ENCODE measurements around the gene CREB5.

DNA sequence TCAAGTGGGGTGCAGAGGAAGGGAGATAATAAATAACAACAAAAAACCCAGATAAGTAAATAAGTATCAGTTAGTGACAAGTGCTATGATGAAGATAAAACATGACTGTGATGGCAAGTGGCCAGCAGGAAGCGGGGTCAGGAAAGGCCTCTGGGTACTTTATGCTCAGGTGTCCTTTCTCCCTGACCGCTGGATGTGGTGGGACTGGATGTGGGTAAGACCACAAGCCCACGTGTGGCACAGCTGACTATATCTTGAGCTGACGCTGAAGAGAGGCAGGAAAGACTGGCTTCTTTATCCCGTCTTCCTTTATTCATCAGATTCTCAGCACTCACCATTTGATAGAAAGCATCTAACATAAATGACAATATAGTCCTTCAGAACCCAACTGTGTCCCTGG, 87.8 kb downstream of the CREB5 start:
- TF ChIP-seq POLR2A (IDR thresholded peaks at IDR 0.05) (no peak), POLR2AphosphoS5 (IDR thresholded peaks at IDR 0.05) (no peak)
- TF ChIP-seq, protein P1, sequence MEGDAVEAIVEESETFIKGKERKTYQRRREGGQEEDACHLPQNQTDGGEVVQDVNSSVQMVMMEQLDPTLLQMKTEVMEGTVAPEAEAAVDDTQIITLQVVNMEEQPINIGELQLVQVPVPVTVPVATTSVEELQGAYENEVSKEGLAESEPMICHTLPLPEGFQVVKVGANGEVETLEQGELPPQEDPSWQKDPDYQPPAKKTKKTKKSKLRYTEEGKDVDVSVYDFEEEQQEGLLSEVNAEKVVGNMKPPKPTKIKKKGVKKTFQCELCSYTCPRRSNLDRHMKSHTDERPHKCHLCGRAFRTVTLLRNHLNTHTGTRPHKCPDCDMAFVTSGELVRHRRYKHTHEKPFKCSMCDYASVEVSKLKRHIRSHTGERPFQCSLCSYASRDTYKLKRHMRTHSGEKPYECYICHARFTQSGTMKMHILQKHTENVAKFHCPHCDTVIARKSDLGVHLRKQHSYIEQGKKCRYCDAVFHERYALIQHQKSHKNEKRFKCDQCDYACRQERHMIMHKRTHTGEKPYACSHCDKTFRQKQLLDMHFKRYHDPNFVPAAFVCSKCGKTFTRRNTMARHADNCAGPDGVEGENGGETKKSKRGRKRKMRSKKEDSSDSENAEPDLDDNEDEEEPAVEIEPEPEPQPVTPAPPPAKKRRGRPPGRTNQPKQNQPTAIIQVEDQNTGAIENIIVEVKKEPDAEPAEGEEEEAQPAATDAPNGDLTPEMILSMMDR (IDR thresholded peaks at IDR 0.05), result no peak
